LNCaP clone FGC (cell line): ENCODE measurements around the gene REEP5.
A peak's percentile ranks its signal among the peaks of the same experiment; 100 is the strongest.
"Not testable (repeated sequence)": the region's sequence is repeated elsewhere in the genome, so short reads cannot be mapped to it uniquely, and the experiment has no call there.

Experiments
- DNase-seq: peaks from one replicate; pipeline ENCODE4 v3.0.0-alpha.2; 2011; ENCODE audit warnings: low read depth
- H3K4me3 ChIP-seq: 2 replicates; pipeline ENCODE4 v1.5.1; 2011; ENCODE audit warnings: mild to moderate bottlenecking, low read depth, low read length, control low read depth
- TF ChIP-seq, protein P1 (sequence below): IDR thresholded peaks from 2 replicates; pipeline ENCODE4 v1.5.1; 2012; ENCODE audit warnings: mild to moderate bottlenecking; ENCODE audit not compliant: control insufficient read depth, insufficient read depth; ENCODE audit errors: extremely low read depth

REEP5 gene

GRCh38 chr5:112960863-112961504 is 39.0 kb upstream of the REEP5 start:
- no peak overlapping the region for H3K4me3 ChIP-seq
- DNase-seq = no peak
- TF ChIP-seq, protein P1, sequence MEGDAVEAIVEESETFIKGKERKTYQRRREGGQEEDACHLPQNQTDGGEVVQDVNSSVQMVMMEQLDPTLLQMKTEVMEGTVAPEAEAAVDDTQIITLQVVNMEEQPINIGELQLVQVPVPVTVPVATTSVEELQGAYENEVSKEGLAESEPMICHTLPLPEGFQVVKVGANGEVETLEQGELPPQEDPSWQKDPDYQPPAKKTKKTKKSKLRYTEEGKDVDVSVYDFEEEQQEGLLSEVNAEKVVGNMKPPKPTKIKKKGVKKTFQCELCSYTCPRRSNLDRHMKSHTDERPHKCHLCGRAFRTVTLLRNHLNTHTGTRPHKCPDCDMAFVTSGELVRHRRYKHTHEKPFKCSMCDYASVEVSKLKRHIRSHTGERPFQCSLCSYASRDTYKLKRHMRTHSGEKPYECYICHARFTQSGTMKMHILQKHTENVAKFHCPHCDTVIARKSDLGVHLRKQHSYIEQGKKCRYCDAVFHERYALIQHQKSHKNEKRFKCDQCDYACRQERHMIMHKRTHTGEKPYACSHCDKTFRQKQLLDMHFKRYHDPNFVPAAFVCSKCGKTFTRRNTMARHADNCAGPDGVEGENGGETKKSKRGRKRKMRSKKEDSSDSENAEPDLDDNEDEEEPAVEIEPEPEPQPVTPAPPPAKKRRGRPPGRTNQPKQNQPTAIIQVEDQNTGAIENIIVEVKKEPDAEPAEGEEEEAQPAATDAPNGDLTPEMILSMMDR = no peak

DNA sequence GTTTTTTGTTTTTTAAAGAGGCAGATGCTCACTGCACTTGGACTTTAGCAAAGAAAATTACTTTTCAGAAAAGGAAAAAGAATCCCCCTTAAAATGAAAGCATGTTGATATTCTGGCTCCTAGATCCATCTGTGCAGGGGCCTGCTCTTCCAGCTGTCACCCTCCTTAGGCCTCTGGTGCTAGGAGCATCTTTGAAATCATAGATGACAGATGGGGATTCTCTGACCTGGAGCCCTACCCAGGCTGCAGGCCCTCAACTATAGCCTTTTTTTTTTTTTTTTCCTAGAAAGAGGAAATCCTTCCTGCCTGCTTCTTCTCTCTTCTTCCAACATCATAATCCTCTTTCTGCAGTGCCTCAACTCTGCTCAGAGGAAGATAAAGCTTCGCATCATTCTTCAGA is 38.3 kb upstream of the REEP5 start:
- TF ChIP-seq, protein P1 = no peak
- no peak for DNase-seq
- no peak overlapping the region for H3K4me3 ChIP-seq

DNA sequence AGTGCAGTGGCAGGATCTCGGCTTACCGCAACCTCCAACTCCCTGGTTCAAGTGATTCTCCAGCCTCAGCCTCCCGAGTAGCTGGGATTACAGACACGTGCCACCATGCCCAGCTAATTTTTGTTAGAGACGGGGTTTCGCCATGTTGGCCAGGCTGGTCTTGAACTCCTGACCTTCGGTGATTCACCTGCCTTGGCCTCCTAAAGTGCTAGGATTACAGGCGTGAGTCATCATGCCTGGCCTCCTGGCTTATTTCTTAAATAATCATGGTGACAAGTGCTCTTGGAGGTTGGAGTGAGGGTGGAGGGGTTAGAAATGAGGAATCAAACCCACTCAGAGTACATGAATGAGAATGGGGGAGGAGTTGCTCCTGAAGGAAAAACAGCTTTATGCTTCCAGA is 37.8 kb upstream of the REEP5 start:
- not testable (repeated sequence) for DNase-seq, H3K4me3 ChIP-seq

- TF ChIP-seq, protein P1 = no peak
- H3K4me3 ChIP-seq = peak overlapping the region; percentile 1
- DNase-seq = peak; percentile 96
These were observed 36.4 kb upstream of the REEP5 start for GRCh38 chr5:112958093-112959088.

DNA sequence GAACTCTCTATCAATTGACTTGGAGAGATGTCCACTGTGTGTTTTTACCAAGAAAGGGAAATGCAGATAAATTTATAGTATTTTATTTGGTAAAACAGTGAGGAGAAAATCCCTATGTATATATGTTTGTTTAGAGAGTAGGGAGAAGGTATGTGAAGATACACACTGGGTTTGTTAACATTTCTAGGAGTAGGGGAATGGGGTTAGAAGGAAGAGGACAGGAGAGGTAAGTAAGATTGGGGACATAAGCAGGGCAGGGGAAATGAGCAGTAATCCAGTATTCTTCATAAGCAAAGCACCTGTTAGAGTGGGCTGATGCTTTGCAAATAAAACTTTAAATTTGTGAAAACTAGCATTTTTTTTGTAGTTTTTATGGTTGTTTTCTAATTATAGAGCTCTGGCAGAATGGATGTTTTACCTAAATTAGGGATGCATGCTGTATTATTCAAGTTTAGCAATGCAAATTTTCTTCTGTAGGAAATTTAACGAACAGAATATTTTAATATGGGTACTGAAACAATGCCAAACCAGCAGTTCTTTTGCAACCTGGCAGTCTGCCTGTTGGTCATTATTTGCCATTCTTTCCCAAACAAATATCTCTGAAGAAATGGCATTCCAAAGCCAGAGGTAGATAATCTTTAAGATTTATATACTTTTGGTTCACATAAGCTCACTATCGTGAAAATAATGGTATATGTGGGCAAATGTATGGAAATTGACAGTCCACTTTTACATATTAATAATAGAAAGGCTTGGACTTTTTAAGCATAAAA is 35.2 kb upstream of the REEP5 start:
- DNase-seq = peak; percentile 86
- TF ChIP-seq, protein P1 = no peak
- H3K4me3 ChIP-seq = peak overlapping the region; percentile 1; the same call in 1 of the 2 replicates

GRCh38 chr5:112956606-112957005 is 34.6 kb upstream of the REEP5 start:
- TF ChIP-seq, protein P1 = no peak
- no peak for DNase-seq
- H3K4me3 ChIP-seq = no peak overlapping the region
